COR-L47 (cell line): ENCODE data around the gene LRRC27.
"Not testable (repeated sequence)": the region's sequence is repeated elsewhere in the genome, so short reads cannot be mapped to it uniquely, and the experiment has no call there.

Experiments
- DNase-seq: peaks from one replicate; lab custom pipeline; 2025; lab: John Stamatoyannopoulos, UW

Gene LRRC27

DNA sequence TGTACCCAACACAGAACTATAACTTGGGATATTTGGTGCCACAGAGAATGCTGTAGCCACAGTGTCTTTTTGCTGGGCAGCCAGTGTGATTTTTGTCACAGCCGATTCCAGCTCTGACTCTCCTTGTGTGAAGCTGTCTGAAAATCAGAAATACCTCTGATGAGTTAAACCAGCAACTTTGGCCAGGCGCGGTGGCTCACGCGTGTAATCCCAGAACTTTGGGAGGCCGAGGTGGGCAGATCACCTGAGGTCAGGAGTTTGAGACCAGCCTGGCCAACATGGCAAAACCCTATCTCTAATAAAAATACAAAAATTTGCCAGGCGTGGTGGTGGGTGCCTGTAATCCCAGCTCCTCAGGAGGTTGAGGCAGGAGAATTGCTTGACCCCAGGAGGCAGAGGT is 5.9 kb downstream of the LRRC27 start:
- DNase-seq, result not testable (repeated sequence)

DNA sequence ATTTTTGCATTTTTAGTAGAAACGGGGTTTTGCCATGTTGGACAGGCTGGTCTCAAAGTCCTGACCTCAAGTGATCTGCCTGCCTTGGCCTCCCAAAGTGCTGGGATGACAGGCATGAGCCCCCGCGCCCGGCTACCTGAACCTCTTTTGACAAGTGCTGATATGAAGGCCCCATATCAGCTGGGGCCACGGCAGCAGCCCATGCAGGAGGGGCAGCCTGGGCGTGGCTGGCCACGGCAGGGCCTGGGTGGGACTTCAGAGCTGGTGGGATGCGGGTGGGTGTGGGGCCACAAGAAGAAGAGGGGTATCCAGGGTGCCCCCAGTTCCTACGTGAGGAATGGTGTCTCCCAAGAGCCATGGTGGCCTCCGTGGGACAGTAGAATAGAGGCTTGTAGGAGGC is 6.9 kb downstream of the LRRC27 start:
- no peak for DNase-seq

DNA sequence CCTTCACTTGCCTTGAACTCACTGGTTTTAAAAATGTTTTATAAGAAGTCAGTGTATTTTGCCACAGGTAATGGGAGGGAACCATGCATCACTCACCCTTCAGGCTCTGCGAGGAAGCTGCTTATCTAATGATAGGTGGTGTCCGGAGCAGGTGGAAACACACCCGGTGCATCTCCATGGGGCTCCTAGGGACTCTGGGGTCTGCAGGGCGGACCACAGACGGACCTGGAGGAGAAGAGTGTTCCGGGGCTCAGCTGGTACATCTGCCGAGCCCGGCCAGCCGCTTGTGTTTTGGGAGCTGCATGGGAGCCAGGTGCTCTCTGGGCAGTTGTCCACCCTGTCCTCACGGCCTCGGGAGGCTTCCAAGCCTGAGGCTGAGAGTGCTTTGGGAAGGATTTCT is 7.3 kb downstream of the LRRC27 start:
- DNase-seq, result no peak

DNA sequence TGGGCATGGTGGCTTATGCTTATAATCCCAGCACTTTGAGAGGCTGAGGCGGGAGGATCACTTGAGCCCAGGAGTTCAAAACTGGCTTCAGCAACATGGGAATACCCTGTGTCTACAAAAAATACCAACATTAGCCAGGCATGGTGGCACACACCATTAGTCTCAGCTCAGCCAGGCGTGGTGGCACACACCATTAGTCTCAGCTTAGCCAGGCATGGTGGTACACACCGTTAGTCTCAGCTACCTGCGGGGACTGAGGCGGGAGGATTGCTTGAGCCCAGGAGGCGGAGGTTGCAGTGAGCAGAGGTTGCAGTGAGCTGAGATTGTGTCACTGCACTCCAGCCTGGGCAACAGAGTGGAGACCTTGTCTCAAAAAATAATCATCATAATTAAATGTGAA is 9.0 kb downstream of the LRRC27 start:
- no peak for DNase-seq

DNA sequence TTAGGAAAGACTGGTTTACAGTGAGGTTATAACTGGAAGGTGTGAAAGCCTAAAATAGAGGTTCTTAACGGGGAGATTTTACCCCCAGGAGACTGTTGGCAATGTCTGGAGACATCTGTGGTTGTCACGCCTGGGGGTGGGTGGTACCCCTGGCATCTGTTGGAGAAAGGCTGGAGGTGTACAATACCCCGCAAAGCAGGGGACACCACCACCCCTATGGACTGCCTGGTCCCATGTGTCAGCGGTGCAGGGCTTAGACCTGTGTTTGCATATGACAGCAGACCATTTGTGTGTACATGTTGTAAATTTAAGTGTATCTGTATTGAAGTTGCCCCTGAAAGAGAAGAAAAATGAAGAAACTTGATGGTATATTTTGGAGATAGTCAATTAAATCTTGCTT is 9.8 kb downstream of the LRRC27 start:
- no peak for DNase-seq

DNA sequence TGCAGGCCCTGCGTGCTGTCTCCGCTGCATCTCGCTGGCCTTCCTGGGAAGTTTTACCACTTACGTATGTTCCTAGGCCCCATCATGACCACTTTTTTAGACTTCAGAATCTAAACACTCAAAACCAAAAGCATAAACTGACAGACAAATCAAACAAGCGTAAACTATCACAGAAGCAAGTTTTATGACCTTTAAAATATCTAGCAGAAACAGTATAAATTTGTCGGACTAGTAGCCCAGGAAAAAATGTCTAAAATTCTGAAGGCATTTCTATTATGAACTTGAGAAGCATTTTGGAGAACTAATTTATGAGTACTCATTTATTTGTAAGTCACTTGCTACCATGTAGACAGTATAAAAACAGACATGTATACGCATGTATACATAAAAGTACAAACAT is 10.6 kb downstream of the LRRC27 start:
- no peak for DNase-seq

DNA sequence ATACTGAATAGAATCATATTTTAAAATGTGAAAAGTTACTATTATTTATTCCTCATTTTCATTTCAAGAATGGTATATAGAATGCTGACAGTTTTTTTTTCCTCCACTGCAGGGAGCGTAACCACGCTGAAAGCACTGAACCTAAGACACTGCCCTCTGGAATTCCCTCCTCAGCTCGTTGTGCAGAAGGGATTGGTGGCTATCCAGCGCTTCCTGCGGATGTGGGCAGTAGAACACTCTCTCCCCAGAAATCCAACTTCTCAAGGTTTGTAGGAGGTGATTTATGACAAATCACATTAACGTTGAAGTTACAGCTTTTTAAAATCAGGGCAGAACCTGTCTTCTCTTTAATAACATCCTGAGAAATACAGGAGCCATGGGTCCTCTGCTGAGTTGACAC is 12.4 kb downstream of the LRRC27 start:
- no peak for DNase-seq

DNA sequence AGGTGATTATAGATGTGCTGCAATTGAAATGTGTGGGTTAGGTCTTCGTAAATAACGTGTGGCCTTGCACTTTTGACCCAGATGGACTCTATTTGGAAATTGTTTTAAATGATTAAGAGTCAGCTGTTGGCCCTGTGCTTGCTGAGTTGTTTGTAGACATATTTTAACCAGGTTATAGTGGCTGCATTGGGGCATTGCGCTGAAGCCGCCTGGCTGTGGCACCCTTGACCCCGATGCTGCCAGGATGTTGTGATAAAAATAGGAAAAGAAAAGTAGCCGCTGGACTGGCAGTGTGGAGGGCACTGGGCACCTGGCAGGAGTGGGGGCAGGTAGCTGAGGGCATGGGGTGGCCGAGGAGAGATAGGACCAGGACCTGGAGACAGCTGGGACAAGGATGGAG is 13.4 kb downstream of the LRRC27 start:
- no peak for DNase-seq

DNA sequence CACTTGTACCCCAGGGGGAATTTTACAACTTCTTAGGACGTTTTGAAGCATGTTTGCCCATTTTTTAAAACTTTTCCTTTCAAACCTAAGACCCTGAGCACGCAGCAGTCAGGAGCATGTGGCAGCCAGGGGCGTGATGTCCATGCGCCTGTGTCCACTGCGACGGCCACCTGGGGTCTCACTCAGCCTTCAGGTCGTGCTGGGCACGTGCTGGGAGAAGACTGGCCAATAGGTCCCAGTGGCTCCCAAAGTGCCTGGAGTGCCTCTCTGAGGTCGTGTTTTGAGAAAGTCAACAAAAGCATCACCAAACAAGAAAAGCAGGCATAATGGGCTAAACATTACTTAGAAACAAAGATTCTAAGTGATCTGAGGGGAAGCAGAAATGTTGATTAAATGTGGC is 14.8 kb downstream of the LRRC27 start:
- DNase-seq, result no peak

DNA sequence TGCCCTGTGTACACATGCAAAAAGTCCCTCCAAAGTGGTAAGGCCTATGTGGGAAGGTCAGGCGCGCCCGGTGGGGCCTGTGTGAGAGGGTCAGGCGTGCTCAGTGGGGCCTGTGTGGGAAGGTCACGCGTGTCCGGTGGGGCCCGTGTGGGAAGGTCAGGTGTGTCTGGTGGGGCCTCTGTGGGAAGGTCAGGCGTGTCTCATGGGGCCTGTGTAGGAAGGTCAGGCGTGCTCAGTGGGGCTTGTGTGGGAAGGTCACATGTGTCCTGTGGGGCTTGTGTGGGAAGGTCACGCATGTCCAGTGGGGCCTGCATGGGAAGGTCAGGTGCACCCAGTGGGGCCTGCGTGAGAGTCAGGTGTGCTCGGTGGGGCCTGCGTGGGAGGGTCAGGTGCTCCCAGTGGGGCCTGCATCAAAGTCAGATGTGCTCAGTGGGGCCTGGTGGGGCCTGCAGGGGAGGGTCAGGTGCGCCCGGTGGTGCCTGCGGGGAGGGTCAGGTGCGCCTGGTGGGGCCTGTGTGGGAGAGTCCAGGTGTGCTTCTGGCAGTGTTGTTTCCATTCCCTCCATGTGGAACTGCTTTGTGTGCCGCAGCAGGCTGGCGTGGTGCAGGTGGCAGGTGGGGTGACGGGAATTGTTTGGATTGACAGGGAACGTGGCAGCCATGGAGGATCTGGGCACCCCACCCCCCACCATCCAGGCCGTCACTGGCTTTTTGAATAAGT is 15.4 kb downstream of the LRRC27 start:
- DNase-seq, result no peak

DNA sequence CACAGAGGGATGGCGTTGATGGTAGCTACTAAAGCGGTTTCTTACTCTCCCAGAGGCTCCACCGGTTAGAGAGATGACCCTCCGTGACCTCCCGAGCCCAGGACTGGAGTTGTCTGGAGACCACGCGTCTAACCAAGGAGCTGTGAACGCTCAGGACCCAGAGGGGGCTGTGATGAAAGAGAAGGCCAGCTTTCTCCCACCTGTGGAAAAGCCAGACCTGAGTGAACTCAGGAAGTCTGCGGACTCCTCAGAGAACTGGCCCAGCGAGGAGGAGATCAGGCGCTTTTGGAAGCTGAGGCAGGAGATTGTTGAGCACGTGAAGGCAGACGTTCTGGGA is 15.9 kb downstream of the LRRC27 start:
- DNase-seq, result no peak

DNA sequence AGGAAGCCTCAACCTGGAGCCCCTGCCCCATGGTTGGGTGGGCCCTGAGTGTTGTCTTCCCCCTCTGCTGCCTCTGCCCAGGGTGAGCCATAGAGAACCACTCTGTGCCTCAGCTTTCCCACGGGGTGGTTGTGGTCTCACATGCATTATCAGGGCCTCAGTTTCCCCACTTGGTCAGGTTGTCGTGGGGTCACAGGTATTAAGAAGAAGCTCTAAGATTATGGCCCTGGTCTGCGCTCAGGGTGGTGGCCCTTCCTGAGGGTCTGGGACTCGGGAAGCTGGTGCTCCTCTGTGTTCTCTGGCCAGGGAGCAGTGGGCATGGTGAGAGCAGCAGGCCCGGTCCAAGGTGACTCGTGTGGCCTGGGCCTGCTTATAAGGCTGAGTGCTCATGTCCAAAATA is 17.8 kb downstream of the LRRC27 start:
- no peak for DNase-seq

DNA sequence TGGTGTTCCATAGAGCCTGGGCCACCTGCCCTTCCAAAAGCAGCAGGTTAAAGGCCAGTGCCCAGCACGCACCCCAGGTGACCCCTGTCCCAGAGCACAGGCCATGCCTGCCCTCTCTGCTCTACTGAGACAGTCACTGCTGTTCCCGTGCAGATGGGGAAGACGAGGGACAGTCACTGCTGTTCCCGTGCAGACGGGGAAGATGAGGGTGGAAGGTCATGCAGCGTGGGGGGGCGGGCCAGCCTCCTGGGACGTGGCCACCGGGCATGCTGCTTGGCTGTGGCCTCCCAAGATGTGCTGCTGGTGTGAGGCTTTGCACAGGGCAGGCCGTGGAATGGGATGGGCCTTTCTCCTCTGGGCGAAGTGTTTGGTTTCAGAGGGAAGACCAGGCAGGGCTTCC is 18.4 kb downstream of the LRRC27 start:
- no peak for DNase-seq

DNA sequence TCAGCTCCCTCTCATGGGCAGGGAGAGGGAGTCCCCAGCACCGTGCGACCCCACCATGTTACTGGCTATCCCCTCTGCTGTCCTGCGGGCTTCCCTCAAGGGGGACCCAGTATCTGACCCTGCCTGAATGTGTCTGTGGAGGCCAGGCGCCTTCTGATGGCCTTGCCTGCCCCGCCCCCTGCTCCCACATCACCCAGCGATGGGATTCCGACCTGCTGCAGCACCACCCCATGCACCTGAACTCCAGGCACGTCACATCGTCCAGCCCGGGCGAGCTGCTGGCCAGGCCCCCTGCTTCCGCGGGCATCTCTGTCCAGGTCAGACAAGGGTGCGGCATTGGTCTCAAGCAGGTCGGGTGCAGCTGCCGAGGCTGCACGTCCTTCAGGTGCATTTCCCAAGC is 19.0 kb downstream of the LRRC27 start:
- no peak for DNase-seq

DNA sequence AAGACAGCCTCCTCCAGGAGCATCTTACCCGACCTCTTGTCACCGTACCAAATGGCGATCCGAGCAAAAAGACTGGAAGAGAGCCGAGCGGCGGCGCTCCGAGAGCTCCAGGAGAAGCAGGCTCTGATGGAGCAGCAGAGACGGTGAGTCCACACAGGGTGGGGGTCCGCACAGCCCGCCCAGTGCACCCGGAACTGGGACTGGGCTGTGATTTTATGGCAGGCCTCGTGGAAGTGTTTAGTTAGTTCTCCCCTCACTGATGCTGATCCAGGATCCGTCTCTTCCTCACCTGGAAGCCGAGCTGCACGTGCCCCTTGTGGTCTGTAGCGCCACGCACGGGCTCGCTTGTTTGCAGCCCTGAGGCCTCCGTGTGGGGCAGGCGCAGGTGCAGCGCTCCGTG is 19.6 kb downstream of the LRRC27 start:
- no peak for DNase-seq

DNA sequence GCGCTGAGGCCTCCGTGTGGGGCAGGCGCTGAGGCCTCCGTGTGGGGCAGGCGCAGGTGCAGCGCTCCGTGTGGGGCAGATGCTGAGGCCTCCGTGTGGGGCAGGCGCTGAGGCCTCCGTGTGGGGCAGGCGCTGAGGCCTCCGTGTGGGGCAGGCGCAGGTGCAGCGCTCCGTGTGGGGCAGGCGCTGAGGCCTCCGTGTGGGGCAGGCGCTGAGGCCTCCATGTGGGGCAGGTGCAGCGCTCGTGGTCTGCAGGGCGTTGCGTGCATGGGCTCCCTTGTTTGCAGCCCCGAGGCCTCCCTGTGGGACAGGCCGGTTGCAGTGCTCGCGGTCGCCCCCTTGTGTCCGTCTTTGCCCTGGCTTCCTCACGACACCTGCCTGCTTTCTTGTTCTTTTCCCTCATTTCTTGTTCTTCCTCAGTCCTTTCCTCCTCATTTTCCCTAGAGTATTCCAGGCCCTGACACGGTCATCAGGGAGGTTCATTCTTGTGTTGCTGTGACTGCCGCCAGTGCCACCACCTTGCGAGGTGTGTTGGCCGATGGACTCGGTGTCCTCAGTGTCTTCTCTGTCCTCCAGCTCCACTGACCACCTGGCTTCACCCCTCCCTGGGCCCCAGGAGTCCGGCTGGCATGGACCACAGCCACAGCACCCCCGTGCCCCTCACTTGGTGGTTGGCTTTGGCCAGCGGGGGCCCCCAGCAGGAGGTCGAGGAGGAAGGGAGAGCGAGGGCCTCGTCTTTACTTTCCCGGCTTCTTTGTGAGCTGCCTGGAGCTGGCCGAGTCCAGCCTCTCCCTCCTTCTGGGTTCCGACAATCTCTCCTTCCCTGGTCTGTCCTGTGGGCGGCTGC is 20.7 kb downstream of the LRRC27 start:
- peak; percentile 9 for DNase-seq

DNA sequence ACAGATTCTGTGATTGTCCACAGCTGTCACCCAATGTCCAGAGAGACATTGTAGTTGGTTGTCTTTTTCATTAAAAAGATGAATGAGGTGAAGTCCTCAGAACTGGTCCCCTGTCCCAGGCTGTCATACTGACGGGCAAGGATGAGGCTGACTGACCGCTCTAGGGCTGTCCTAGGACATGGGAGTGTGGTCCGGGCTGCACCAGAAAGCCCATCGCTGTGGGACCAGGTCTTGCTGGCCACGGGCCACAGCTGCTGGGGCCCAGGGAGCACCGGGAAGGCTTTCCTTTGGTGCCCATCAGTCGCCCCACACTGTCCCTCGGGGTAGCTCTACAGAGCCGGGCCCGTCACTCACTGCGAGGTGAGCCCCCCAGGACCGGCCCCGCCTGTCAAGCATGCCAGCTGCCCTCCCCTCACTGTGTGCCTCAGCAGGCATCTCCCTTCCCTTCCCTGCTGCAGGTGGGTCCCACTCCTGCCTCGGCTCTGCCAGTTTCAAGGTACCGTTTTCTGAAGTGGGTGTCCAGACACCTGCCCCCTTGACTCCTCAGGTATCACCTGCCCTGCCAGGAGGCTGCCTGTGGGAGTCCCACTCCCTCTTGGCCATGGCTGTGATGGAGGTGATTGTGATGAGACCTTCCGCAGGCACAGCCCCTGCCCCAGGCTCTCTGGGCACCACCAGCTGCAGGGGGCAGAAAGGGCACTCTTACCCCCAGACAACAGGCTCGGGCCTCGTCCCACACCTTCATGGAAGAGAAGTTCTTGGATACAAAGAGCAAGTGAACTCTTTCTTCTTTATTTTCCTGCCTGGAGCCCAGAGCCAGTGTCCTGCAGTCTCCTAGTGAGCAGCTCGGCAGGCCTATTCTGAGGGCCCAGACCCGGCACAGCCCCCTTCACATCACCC is 21.7 kb downstream of the LRRC27 start:
- DNase-seq, result no peak

DNA sequence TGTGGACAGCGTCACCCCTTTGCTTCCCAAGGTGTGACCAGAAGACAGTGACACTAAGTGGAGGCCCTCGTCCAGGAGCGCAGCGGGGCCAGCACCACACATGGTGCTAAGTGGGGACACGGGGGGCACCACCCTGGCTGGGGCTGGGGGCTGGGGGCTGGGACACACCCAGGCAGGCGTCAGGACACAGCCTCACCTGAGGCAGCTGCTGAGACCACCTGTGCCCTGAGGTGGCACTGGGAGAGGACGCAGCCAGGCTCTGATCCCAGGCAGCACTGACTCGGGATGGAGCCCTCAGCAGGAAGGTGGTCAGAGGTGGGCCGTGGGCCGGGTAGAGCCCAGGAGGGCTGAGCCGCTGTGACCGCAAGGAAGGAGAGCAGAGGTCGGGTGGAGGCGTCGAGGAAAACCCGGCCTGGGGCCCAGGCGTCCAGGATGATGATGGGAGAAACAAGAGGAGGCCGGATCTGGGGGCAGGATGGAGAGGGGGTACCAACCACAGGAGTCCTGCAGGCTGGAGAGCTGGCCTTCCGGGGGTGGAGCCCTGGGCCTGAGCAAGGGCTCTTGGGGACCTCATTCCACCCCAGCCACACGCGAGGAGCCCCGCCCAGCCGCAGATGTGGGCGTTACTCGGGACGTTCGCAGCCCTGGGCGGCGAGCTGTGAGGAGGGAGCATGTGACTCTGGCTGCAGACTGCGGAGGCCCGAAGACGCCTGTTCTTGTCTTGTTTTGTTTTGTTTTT is 22.5 kb downstream of the LRRC27 start:
- DNase-seq, result no peak

DNA sequence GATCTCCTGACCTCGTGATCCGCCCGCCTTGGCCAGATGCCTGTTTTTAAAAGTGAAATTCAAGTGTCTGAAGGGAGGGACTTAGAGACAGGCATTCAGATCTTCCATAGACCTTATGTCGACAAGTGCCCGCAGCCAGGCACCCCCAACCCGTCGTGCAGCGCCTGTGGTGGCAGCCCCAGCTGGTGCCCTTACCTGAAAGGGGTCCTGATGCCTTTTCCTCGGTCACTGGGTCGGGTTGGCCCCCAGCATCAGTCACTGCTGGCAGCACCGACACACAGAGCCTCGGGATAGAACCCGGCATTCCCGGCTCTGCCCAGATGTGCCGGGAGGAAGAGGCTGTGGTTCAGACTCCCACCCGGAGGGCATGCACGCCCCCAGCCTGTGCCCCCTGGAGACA is 23.3 kb downstream of the LRRC27 start:
- DNase-seq, result no peak

DNA sequence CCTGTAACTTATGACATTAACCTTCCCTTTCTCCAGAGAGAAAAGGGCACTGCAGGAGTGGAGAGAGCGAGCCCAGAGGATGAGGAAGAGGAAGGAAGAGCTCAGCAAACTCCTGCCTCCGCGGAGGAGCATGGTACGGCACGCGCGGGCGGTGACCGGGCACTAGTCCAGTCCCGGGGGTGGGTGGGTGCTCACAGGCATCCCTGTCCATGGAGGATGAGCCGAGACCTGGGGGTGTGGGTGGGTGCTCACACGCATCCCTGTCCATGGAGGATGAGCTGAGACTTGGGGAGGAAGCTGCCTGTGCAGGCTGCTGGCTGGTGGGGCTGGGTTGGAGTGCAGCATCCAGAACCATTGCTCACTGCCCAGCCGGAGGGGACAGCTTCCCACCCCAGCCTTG is 23.8 kb downstream of the LRRC27 start:
- DNase-seq, result no peak

DNA sequence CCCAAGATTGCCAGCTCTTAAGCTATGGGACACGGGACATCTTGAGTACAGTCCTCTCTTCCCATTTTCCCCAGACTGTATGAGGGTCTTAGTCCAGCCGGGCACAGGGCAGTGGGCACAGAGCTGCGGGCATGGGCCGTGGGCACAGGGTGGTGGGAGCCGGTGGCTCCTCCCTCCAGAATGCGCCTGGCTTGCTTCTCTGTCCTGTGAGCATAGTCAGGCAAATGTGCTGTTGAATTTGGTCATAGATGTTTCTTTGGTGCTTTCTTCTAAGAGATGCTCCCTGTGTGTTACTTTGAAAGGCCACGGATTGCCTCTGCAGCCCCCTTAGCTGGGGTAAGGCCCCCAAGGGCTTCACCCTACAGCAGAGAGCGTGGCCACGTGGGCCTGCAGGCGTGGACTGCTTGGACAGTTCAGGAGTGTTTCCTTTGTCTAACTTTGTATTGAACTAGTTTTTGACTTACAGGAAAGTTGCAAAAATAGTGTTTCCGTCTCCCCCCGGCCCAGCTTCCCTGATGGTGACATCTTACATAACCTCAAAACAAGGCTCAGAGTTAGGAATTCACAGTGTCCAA is 24.7 kb downstream of the LRRC27 start:
- DNase-seq, result no peak
